ENCODE measurements around the gene SIX6.
"Not testable (repeated sequence)": the region's sequence is repeated elsewhere in the genome, so short reads cannot be mapped to it uniquely, and the experiment has no call there.

- not testable (repeated sequence) for TF ChIP-seq NFIC (IDR thresholded peaks at IDR 0.05; ENCODE audit: low read depth, low read length); NRF1 (conservative IDR thresholded peaks at IDR 0.05; ENCODE audit: low read depth, low read length); NFYB (IDR thresholded peaks at IDR 0.05; ENCODE audit: insufficient read depth, low read depth, low read length); SREBF2 (IDR thresholded peaks at IDR 0.05; ENCODE audit: low read length); EP300 (IDR thresholded peaks at IDR 0.05; ENCODE audit: borderline replicate concordance in 1 of 2, control insufficient read depth in 1 of 2, low read depth in 2 of 2, low read length in 2 of 2)
Observed at GRCh38 chr14:60480248-60480647, 28.7 kb upstream of the SIX6 start.
